Neural cell (in vitro differentiated cells): ENCODE data around the gene ACP2. TPM values are rescaled to one million over a fixed set of nuclear protein-coding genes. Genes with fewer than 3 reads are reported as not detected.

ENCODE experiments used
- H2AFZ ChIP-seq: fragments of 200-600, 300-800 bp; sonication (generic), shearing (Covaris generic); 2 replicates; pipeline ENCODE4 v1.6.0; 2014; ENCODE audit warnings: low read depth, mild to moderate bottlenecking, antibody characterized with exemption, low read length, moderate library complexity
- H3F3A ChIP-seq: fragments of 200-600 bp; shearing (Covaris generic); 2 replicates; pipeline ENCODE4 v1.6.1; 2016; ENCODE audit warnings: mild to moderate bottlenecking, moderate library complexity, mixed read lengths, antibody characterized with exemption, low read length; ENCODE audit not compliant: insufficient read depth, poor library complexity, severe bottlenecking
- H3K27ac ChIP-seq: fragments of 200-600, 300-800 bp; sonication (generic), shearing (Covaris generic); 2 replicates; pipeline ENCODE4 v1.5.1; 2014; ENCODE audit warnings: mild to moderate bottlenecking, low read length, moderate library complexity
- H3K27me3 ChIP-seq: fragments of 300-800, 200-600 bp; sonication (generic), shearing (Covaris generic); 2 replicates; pipeline ENCODE4 v1.6.0; 2014; ENCODE audit warnings: mild to moderate bottlenecking, low read depth, low read length, moderate library complexity; ENCODE audit not compliant: insufficient read depth
- H3K36me3 ChIP-seq: fragments of 300-800, 200-600 bp; sonication (generic), shearing (Covaris generic); 2 replicates; pipeline ENCODE4 v1.5.1; 2014; ENCODE audit warnings: mild to moderate bottlenecking, antibody characterized with exemption, low read length, moderate library complexity; ENCODE audit not compliant: insufficient read depth
- H3K4me2 ChIP-seq: fragments of 300-800, 200-600 bp; sonication (generic), shearing (Covaris generic); 2 replicates; pipeline ENCODE4 v1.6.0; 2014; ENCODE audit warnings: mild to moderate bottlenecking, low read length
- H3K4me3 ChIP-seq: fragments of 300-800, 200-600 bp; sonication (generic), shearing (Covaris generic); 2 replicates; pipeline ENCODE4 v1.5.1; 2014; ENCODE audit warnings: mild to moderate bottlenecking, low read length, moderate library complexity
- H3K79me2 ChIP-seq: fragments of 200-600 bp; shearing (Covaris generic); replicated peaks from 2 replicates; pipeline ENCODE4 v1.6.0; 2014; ENCODE audit warnings: mild to moderate bottlenecking, low read length, moderate library complexity; ENCODE audit not compliant: insufficient read depth
- H3K9ac ChIP-seq: fragments of 300-800, 200-600 bp; sonication (generic), shearing (Covaris generic); 2 replicates; pipeline ENCODE4 v1.6.1; 2016; ENCODE audit warnings: mild to moderate bottlenecking, low read length, mixed read lengths
- H3K9me2 ChIP-seq: fragments of 200-600 bp; shearing (Covaris generic); 2 replicates; pipeline ENCODE4 v1.6.1; 2016; ENCODE audit warnings: mild to moderate bottlenecking, low read length, mixed read lengths; ENCODE audit not compliant: insufficient read depth
- H3K9me3 ChIP-seq: fragments of 200-600, 300-800 bp; sonication (generic), shearing (Covaris generic); 2 replicates; pipeline ENCODE4 v1.6.1; 2016; ENCODE audit warnings: mild to moderate bottlenecking, mixed run types, low read length, moderate library complexity, mixed read lengths
- H4K20me1 ChIP-seq: fragments of 200-600 bp; shearing (Covaris generic); 2 replicates; pipeline ENCODE4 v1.6.1; 2016; ENCODE audit warnings: mild to moderate bottlenecking, mixed run types; ENCODE audit not compliant: insufficient read depth
- CTCF ChIP-seq: fragments of 450-650 bp; IDR thresholded peaks from 2 replicates; pipeline ENCODE4 v1.5.1; 2014; ENCODE audit warnings: antibody characterized with exemption, mild to moderate bottlenecking, moderate library complexity; ENCODE audit not compliant: poor library complexity, severe bottlenecking
- EP300 ChIP-seq: fragments of 450-650 bp; conservative IDR thresholded peaks from 2 replicates; pipeline ENCODE4 v1.6.1; 2014; ENCODE audit warnings: antibody characterized with exemption, mild to moderate bottlenecking, moderate library complexity; ENCODE audit not compliant: poor library complexity, severe bottlenecking
- EZH2 ChIP-seq: fragments of 200-600, 300-800 bp; shearing (Covaris generic), sonication (generic); IDR thresholded peaks from 2 replicates; pipeline ENCODE4 v1.6.1; 2014; ENCODE audit warnings: antibody characterized with exemption, low read length, borderline replicate concordance, mild to moderate bottlenecking; ENCODE audit not compliant: insufficient read depth, poor library complexity, severe bottlenecking
- MXI1 ChIP-seq: fragments of 450-650 bp; conservative IDR thresholded peaks from 2 replicates; pipeline ENCODE4 v1.6.1; 2014; ENCODE audit warnings: antibody characterized with exemption, mild to moderate bottlenecking; ENCODE audit not compliant: poor library complexity, severe bottlenecking
- POLR2AphosphoS5 ChIP-seq: IDR thresholded peaks from 2 replicates; pipeline ENCODE4 v1.6.1; 2012
- RAD21 ChIP-seq: fragments of 450-650 bp; conservative IDR thresholded peaks from 2 replicates; pipeline ENCODE4 v1.6.1; 2014; ENCODE audit warnings: antibody characterized with exemption, mild to moderate bottlenecking, moderate library complexity
- REST ChIP-seq: IDR thresholded peaks from 2 replicates; pipeline ENCODE4 v1.6.1; 2012; ENCODE audit warnings: borderline replicate concordance
- SMC3 ChIP-seq: fragments of 450-650 bp; conservative IDR thresholded peaks from 2 replicates; pipeline ENCODE4 v1.6.1; 2014; ENCODE audit warnings: antibody characterized with exemption, mild to moderate bottlenecking, moderate library complexity; ENCODE audit not compliant: poor library complexity
- TAF1 ChIP-seq: IDR thresholded peaks from 2 replicates; pipeline ENCODE4 v1.6.1; 2012; ENCODE audit warnings: low read depth
- polyA plus RNA-seq: library from polyadenylated mRNA; depleted of rRNA; stranded (reverse); fragments of >200 nt; gene quantifications from 2 replicates; pipeline ENCODE4 v1.2.3, GENCODE V29; 2014

Gene ACP2
- polyA plus RNA-seq, 1 donor from 2014 or later, result 48.1 TPM

GRCh38 chr11:47234669-47235100 lies 13.9 kb downstream of the ACP2 start:
- H3K27me3 ChIP-seq, result no peaks in the 10 kb centered on the region
- no peaks in the 10 kb centered on the region for H3K79me2 ChIP-seq
- no peak overlapping the region for H3K4me2 ChIP-seq
- H3K27ac ChIP-seq, result no peak overlapping the region
- no peaks in the 10 kb centered on the region for H3F3A ChIP-seq
- H3K36me3 ChIP-seq, result no peaks in the 10 kb centered on the region
- H2AFZ ChIP-seq, result no peak overlapping the region
- H4K20me1 ChIP-seq, result no peaks in the 10 kb centered on the region
- no peak overlapping the region for H3K9ac ChIP-seq
- no peaks in the 10 kb centered on the region for H3K9me3 ChIP-seq
- TF ChIP-seq REST (no peak), RAD21 (no peak), SMC3 (no peak), EZH2 (no peak), CTCF (no peak), MXI1 (no peak), TAF1 (no peak), EP300 (no peak), POLR2AphosphoS5 (no peak)
- no peaks in the 10 kb centered on the region for H3K9me2 ChIP-seq
- H3K4me3 ChIP-seq, result no peak overlapping the region

- no peak overlapping the region for H3K27ac ChIP-seq
- H3K79me2 ChIP-seq, result no peaks in the 10 kb centered on the region
- TF ChIP-seq RAD21, result no peak
- no peak for TF ChIP-seq MXI1
- TF ChIP-seq TAF1, result no peak
- no peak for TF ChIP-seq SMC3
- H3K9ac ChIP-seq, result no peak overlapping the region
- H3K27me3 ChIP-seq, result no peaks in the 10 kb centered on the region
- no peak overlapping the region for H3K4me3 ChIP-seq
- H2AFZ ChIP-seq, result no peak overlapping the region
- no peaks in the 10 kb centered on the region for H3K9me2 ChIP-seq
- H4K20me1 ChIP-seq, result no peaks in the 10 kb centered on the region
- H3K4me2 ChIP-seq, result no peak overlapping the region
- H3K9me3 ChIP-seq, result no peaks in the 10 kb centered on the region
- no peaks in the 10 kb centered on the region for H3K36me3 ChIP-seq
- H3F3A ChIP-seq, result no peaks in the 10 kb centered on the region
Observed at GRCh38 chr11:47233989-47234668, 14.5 kb downstream of the ACP2 start.
